ENCODE measurements around the gene POU6F2.

GRCh38 chr7:39488467-39489393 is 511.0 kb downstream of the POU6F2 start:
- TF ChIP-seq CTCF (IDR thresholded peaks at IDR 0.05) (no peak), POLR2A (IDR thresholded peaks at IDR 0.05) (no peak)

All from right lobe of liver (tissue), 4 donors.